GM12878 (cell line): ENCODE results near the gene ERN1. TPM values are rescaled to one million over a fixed set of nuclear protein-coding genes. Genes with fewer than 3 reads are reported as not detected.

Experiments used
- CHD1 ChIP-seq: IDR thresholded peaks from 2 replicates; pipeline ENCODE4 v1.6.1; 2012; ENCODE audit warnings: low read depth, low read length, improper control_type of control experiment
- ETV6 ChIP-seq, 2 experiments: fragments of 450-650 bp in 1 of 2; IDR thresholded peaks in 1 of 2; conservative IDR thresholded peaks in 1 of 2; 2 replicates each; pipeline ENCODE4 v1.6.1; 2014; ENCODE audit warnings: antibody characterized with exemption in 1 of 2, borderline replicate concordance in 1 of 2, low read depth in 1 of 2, mild to moderate bottlenecking in 1 of 2, moderate library complexity in 1 of 2
- HDAC2 ChIP-seq: fragments of 200-600 bp; sonication (generic); IDR thresholded peaks from 2 replicates; pipeline ENCODE4 v1.6.1; 2017
- IRF4 ChIP-seq: IDR thresholded peaks from 2 replicates; pipeline ENCODE4 v1.6.1; 2011; ENCODE audit warnings: low read depth, low read length
- NFYB ChIP-seq: IDR thresholded peaks from 2 replicates; pipeline ENCODE4 v1.6.1; 2011; ENCODE audit warnings: low read depth, mild to moderate bottlenecking, low read length, improper control_type of control experiment, moderate library complexity; ENCODE audit not compliant: insufficient read depth
- REST ChIP-seq: IDR thresholded peaks from 2 replicates; pipeline ENCODE4 v1.6.1; 2012; ENCODE audit warnings: mild to moderate bottlenecking, low read depth, low read length
- SPI1 ChIP-seq: IDR thresholded peaks from 2 replicates; pipeline ENCODE4 v1.6.1; 2011; ENCODE audit warnings: low read depth, mild to moderate bottlenecking, low read length, moderate library complexity, borderline replicate concordance; ENCODE audit not compliant: insufficient read depth
- STAT3 ChIP-seq: IDR thresholded peaks from 2 replicates; pipeline ENCODE4 v1.6.1; 2011; ENCODE audit warnings: low read depth, low read length, improper control_type of control experiment
- ZNF207 ChIP-seq: fragments of 450-650 bp; IDR thresholded peaks from 2 replicates; pipeline ENCODE4 v1.6.1; 2014; ENCODE audit warnings: antibody characterized with exemption, mild to moderate bottlenecking, borderline replicate concordance
- polyA plus RNA-seq, 11 experiments: library from polyadenylated mRNA; depleted of rRNA in 4 of 11; unstranded in 6 of 11; stranded (reverse) in 5 of 11; fragments of >200 nt; fragmentation: Nextera tagmentation in 4 of 11; fragmentation: Illumina TruSeq in 1 of 11; extraction: Ambion mirVana in 4 of 11; extraction: Trizol in 1 of 11; gene quantifications; 1 replicate in 1 of 11; 2 replicates in 10 of 11; pipeline versions ENCODE4 v1.2.1 to v1.2.3, GENCODE V29; 2011 to 2016; ENCODE audit warnings: inconsistent platforms in 2 of 11, missing spikeins in 2 of 11, low read depth in 1 of 11
- total RNA-seq, 4 experiments: library from RNA; depleted of rRNA in 3 of 4; stranded (reverse); fragments of >200 nt in 3 of 4; fragmentation: Illumina TruSeq in 1 of 4; extraction: Trizol in 1 of 4; gene quantifications; 2 replicates each; pipeline versions ENCODE4 v1.2.1 to v1.2.3, GENCODE V29; 2013 to 2021

Gene ERN1
- total and polyA plus RNA-seq, 10 of the 15 experiments (the other 5 are each of a cell fraction or from before 2014, with no cell fraction given): 2.6 to 19.2 (median 7.6) TPM

DNA sequence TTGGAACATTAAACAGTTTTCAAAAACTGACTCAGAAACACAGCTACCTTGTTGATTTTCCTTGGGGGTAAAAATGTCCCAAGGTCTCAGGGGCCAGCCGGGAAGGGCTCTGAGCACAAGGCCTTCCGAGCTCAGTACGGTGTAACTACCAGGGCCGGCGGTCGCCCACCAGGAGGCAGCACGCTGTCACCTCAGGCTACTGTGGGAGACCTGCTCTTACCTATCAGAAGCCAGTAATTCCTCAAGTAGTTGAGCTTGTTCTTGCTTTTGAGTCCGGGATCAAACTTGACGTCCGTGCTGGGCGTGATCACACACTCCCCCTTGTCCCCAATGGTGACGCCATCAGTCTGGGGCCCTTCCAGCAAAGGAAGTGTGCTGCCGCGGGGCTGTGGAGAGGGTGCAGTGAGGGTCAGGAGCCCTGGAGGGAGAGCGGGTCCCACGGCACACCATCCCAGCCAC lies 66.1 kb downstream of the ERN1 start (continued):
- TF ChIP-seq REST (no peak), IRF4 (no peak), NFYB (no peak), ETV6 (conservative IDR thresholded peaks at IDR 0.05 in 1 of 2, IDR thresholded peaks at IDR 0.05 in 1 of 2; ENCODE audit: borderline replicate concordance in 1 of 2, low read depth in 1 of 2) (no peak), HDAC2 (no peak), CHD1 (no peak), ZNF207 (no peak), SPI1 (no peak), STAT3 (no peak)
